ENCODE measurements around the gene RNF31. TPM values are rescaled to one million over a fixed set of nuclear protein-coding genes. Genes with fewer than 3 reads are reported as not detected.

The RNF31 gene
- polyA plus RNA-seq, 1 donor from 2014 or later, result 98.7 TPM

GRCh38 chr14:24122416-24122815 is 24.9 kb upstream of the RNF31 start:
- H3K27ac ChIP-seq (ENCODE audit: low read length), result no peak overlapping the region
- no peaks in the 10 kb centered on the region for H4K20me1 ChIP-seq (ENCODE audit: insufficient read depth)
- no peak overlapping the region for H3K4me2 ChIP-seq (ENCODE audit: low read length)
- no peaks in the 10 kb centered on the region for H3F3A ChIP-seq (ENCODE audit: insufficient read depth, low read length, poor library complexity, severe bottlenecking)
- no peak overlapping the region for H3K4me3 ChIP-seq (ENCODE audit: low read length)
- no peaks in the 10 kb centered on the region for H3K9me3 ChIP-seq (ENCODE audit: low read length)
- H2AFZ ChIP-seq (ENCODE audit: low read depth, low read length), result no peak overlapping the region
- no peaks in the 10 kb centered on the region for H3K36me3 ChIP-seq (ENCODE audit: insufficient read depth, low read length)
- TF ChIP-seq REST (IDR thresholded peaks at IDR 0.05; ENCODE audit: borderline replicate concordance), result no peak
- no peak for TF ChIP-seq EP300 (conservative IDR thresholded peaks at IDR 0.05; ENCODE audit: poor library complexity, severe bottlenecking)
- no peak for TF ChIP-seq MXI1 (conservative IDR thresholded peaks at IDR 0.05; ENCODE audit: poor library complexity, severe bottlenecking)
- TF ChIP-seq TAF1 (IDR thresholded peaks at IDR 0.05; ENCODE audit: low read depth), result no peak
- no peak for TF ChIP-seq EZH2 (IDR thresholded peaks at IDR 0.05; ENCODE audit: borderline replicate concordance, insufficient read depth, low read length, poor library complexity, severe bottlenecking)
- no peak for TF ChIP-seq RAD21 (conservative IDR thresholded peaks at IDR 0.05)
- TF ChIP-seq POLR2AphosphoS5 (IDR thresholded peaks at IDR 0.05), result no peak
- no peak for TF ChIP-seq SMC3 (conservative IDR thresholded peaks at IDR 0.05; ENCODE audit: poor library complexity)
- no peak for TF ChIP-seq CTCF (IDR thresholded peaks at IDR 0.05; ENCODE audit: poor library complexity, severe bottlenecking)
- no peaks in the 10 kb centered on the region for H3K79me2 ChIP-seq (replicated peaks; ENCODE audit: insufficient read depth, low read length)
- H3K9me2 ChIP-seq (ENCODE audit: insufficient read depth, low read length), result no peaks in the 10 kb centered on the region
- H3K9ac ChIP-seq (ENCODE audit: low read length), result no peak overlapping the region
- H3K27me3 ChIP-seq (ENCODE audit: insufficient read depth, low read depth, low read length), result no peaks in the 10 kb centered on the region

GRCh38 chr14:24122898-24123297 is 24.4 kb upstream of the RNF31 start:
- H3K79me2 ChIP-seq (replicated peaks; ENCODE audit: insufficient read depth, low read length), result no peaks in the 10 kb centered on the region
- no peaks in the 10 kb centered on the region for H3K36me3 ChIP-seq (ENCODE audit: insufficient read depth, low read length)
- H3K9ac ChIP-seq (ENCODE audit: low read length), result no peak overlapping the region
- TF ChIP-seq TAF1 (IDR thresholded peaks at IDR 0.05; ENCODE audit: low read depth) (no peak), EZH2 (IDR thresholded peaks at IDR 0.05; ENCODE audit: borderline replicate concordance, insufficient read depth, low read length, poor library complexity, severe bottlenecking) (no peak), CTCF (IDR thresholded peaks at IDR 0.05; ENCODE audit: poor library complexity, severe bottlenecking) (no peak), EP300 (conservative IDR thresholded peaks at IDR 0.05; ENCODE audit: poor library complexity, severe bottlenecking) (no peak), REST (IDR thresholded peaks at IDR 0.05; ENCODE audit: borderline replicate concordance) (no peak), SMC3 (conservative IDR thresholded peaks at IDR 0.05; ENCODE audit: poor library complexity) (no peak), POLR2AphosphoS5 (IDR thresholded peaks at IDR 0.05) (no peak), MXI1 (conservative IDR thresholded peaks at IDR 0.05; ENCODE audit: poor library complexity, severe bottlenecking) (no peak), RAD21 (conservative IDR thresholded peaks at IDR 0.05) (no peak)
- no peak overlapping the region for H2AFZ ChIP-seq (ENCODE audit: low read depth, low read length)
- H4K20me1 ChIP-seq (ENCODE audit: insufficient read depth), result no peaks in the 10 kb centered on the region
- no peak overlapping the region for H3K4me2 ChIP-seq (ENCODE audit: low read length)
- H3F3A ChIP-seq (ENCODE audit: insufficient read depth, low read length, poor library complexity, severe bottlenecking), result no peaks in the 10 kb centered on the region
- no peak overlapping the region for H3K4me3 ChIP-seq (ENCODE audit: low read length)
- H3K9me2 ChIP-seq (ENCODE audit: insufficient read depth, low read length), result no peaks in the 10 kb centered on the region
- H3K27ac ChIP-seq (ENCODE audit: low read length), result no peak overlapping the region
- H3K9me3 ChIP-seq (ENCODE audit: low read length), result no peaks in the 10 kb centered on the region
- no peaks in the 10 kb centered on the region for H3K27me3 ChIP-seq (ENCODE audit: insufficient read depth, low read depth, low read length)

Data from neural cell (in vitro differentiated cells).